Measurements from ENCODE around the gene WAPL.

WAPL gene

GRCh38 chr10:86450806-86451603, 70.6 kb downstream of the WAPL start:
- peak overlapping the region; percentile 79 for H3K27ac ChIP-seq (ENCODE audit: low read depth, low read length)
- peak overlapping the region; percentile 57 for H3K4me2 ChIP-seq (ENCODE audit: low read length)
- H4K20me1 ChIP-seq (ENCODE audit: control insufficient read depth, insufficient read depth, low read depth, low read length): no peaks in the 10 kb centered on the region
- H3K4me1 ChIP-seq (ENCODE audit: control insufficient read depth, low read length): peaks cover 74% of the 10 kb centered on the region
- peaks cover 20% of the 10 kb centered on the region for H3F3A ChIP-seq (ENCODE audit: control insufficient read depth, insufficient read depth)
- H3K9me3 ChIP-seq (ENCODE audit: control insufficient read depth, insufficient read depth, low read length): no peaks in the 10 kb centered on the region
- no peaks in the 10 kb centered on the region for H3K9me2 ChIP-seq (replicated peaks; ENCODE audit: control insufficient read depth, low read length)
- TF ChIP-seq, protein P1, sequence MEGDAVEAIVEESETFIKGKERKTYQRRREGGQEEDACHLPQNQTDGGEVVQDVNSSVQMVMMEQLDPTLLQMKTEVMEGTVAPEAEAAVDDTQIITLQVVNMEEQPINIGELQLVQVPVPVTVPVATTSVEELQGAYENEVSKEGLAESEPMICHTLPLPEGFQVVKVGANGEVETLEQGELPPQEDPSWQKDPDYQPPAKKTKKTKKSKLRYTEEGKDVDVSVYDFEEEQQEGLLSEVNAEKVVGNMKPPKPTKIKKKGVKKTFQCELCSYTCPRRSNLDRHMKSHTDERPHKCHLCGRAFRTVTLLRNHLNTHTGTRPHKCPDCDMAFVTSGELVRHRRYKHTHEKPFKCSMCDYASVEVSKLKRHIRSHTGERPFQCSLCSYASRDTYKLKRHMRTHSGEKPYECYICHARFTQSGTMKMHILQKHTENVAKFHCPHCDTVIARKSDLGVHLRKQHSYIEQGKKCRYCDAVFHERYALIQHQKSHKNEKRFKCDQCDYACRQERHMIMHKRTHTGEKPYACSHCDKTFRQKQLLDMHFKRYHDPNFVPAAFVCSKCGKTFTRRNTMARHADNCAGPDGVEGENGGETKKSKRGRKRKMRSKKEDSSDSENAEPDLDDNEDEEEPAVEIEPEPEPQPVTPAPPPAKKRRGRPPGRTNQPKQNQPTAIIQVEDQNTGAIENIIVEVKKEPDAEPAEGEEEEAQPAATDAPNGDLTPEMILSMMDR (IDR thresholded peaks at IDR 0.05; ENCODE audit: low read depth, low read length, poor library complexity, severe bottlenecking): no peak
- TF ChIP-seq EZH2phosphoT487 (IDR thresholded peaks at IDR 0.05; ENCODE audit: borderline replicate concordance, low read length): no peak
- peak overlapping the region; percentile 49 for H3K4me3 ChIP-seq (ENCODE audit: low read length)
- peaks cover 87% of the 10 kb centered on the region for H3K36me3 ChIP-seq (ENCODE audit: control insufficient read depth, low read length)
- no peaks in the 10 kb centered on the region for H3K27me3 ChIP-seq (ENCODE audit: control insufficient read depth, low read length)
- H3K79me2 ChIP-seq (ENCODE audit: control insufficient read depth, low read length): peaks cover 36% of the 10 kb centered on the region

- H3F3A ChIP-seq (ENCODE audit: control insufficient read depth, insufficient read depth): peaks cover 20% of the 10 kb centered on the region
- no peaks in the 10 kb centered on the region for H4K20me1 ChIP-seq (ENCODE audit: control insufficient read depth, insufficient read depth, low read depth, low read length)
- peak overlapping the region; percentile 79 for H3K27ac ChIP-seq (ENCODE audit: low read depth, low read length)
- no peaks in the 10 kb centered on the region for H3K9me2 ChIP-seq (replicated peaks; ENCODE audit: control insufficient read depth, low read length)
- no peak for TF ChIP-seq EZH2phosphoT487 (IDR thresholded peaks at IDR 0.05; ENCODE audit: borderline replicate concordance, low read length)
- TF ChIP-seq, protein P1 (IDR thresholded peaks at IDR 0.05; ENCODE audit: low read depth, low read length, poor library complexity, severe bottlenecking): no peak
- H3K4me1 ChIP-seq (ENCODE audit: control insufficient read depth, low read length): peaks cover 74% of the 10 kb centered on the region
- no peaks in the 10 kb centered on the region for H3K9me3 ChIP-seq (ENCODE audit: control insufficient read depth, insufficient read depth, low read length)
- H3K79me2 ChIP-seq (ENCODE audit: control insufficient read depth, low read length): peaks cover 36% of the 10 kb centered on the region
- peak overlapping the region; percentile 57 for H3K4me2 ChIP-seq (ENCODE audit: low read length)
- H3K4me3 ChIP-seq (ENCODE audit: low read length): peak overlapping the region; percentile 49
- peaks cover 92% of the 10 kb centered on the region for H3K36me3 ChIP-seq (ENCODE audit: control insufficient read depth, low read length)
- H3K27me3 ChIP-seq (ENCODE audit: control insufficient read depth, low read length): no peaks in the 10 kb centered on the region
Observed at GRCh38 chr10:86449926-86450558, 71.5 kb downstream of the WAPL start.

DNA sequence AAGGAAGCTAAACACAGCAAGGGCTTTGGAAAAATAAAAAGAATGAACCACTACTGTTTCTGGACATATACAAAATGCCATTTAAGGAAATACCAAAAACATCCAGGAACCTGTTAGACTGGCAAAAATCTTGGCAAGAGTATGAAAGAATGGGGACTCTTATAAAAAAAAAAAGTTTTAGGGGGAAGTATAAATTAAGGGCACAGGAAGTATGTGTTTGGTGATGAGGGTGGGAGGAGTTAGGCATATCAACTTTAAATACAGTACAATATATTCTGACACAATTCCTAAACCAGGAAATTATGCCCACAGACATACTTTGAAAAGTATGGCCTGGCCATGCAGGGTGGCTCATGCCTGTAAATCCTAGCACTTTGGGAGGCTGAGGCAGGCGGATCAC, 74.2 kb downstream of the WAPL start:
- no peak overlapping the region for H3K4me3 ChIP-seq (ENCODE audit: low read length)
- no peaks in the 10 kb centered on the region for H3K9me2 ChIP-seq (replicated peaks; ENCODE audit: control insufficient read depth, low read length)
- peaks cover 31% of the 10 kb centered on the region for H3K79me2 ChIP-seq (ENCODE audit: control insufficient read depth, low read length)
- H3F3A ChIP-seq (ENCODE audit: control insufficient read depth, insufficient read depth): peaks cover 16% of the 10 kb centered on the region
- TF ChIP-seq, protein P1 (IDR thresholded peaks at IDR 0.05; ENCODE audit: low read depth, low read length, poor library complexity, severe bottlenecking): no peak
- no peak for TF ChIP-seq EZH2phosphoT487 (IDR thresholded peaks at IDR 0.05; ENCODE audit: borderline replicate concordance, low read length)
- peaks cover 99% of the 10 kb centered on the region for H3K36me3 ChIP-seq (ENCODE audit: control insufficient read depth, low read length)
- no peaks in the 10 kb centered on the region for H3K9me3 ChIP-seq (ENCODE audit: control insufficient read depth, insufficient read depth, low read length)
- peak overlapping the region; percentile 11; the same call in 1 of the 2 replicates for H3K27ac ChIP-seq (ENCODE audit: low read depth, low read length)
- no peaks in the 10 kb centered on the region for H3K27me3 ChIP-seq (ENCODE audit: control insufficient read depth, low read length)
- H3K4me2 ChIP-seq (ENCODE audit: low read length): no peak overlapping the region
- no peaks in the 10 kb centered on the region for H4K20me1 ChIP-seq (ENCODE audit: control insufficient read depth, insufficient read depth, low read depth, low read length)
- peaks cover 55% of the 10 kb centered on the region for H3K4me1 ChIP-seq (ENCODE audit: control insufficient read depth, low read length)

Data from DOHH2 (cell line).